GM12878 (cell line): Measurements from ENCODE around the gene TRIM41. TPM values are rescaled to one million over a fixed set of nuclear protein-coding genes. Genes with fewer than 3 reads are reported as not detected.

Experiments
- ATAC-seq: fragments of 200-7000 bp; cut with Tn5 transposase; 3 replicates; pipeline ENCODE4 v1.9.1; 2020; ENCODE audit warnings: mild to moderate bottlenecking, moderate library complexity
- BruUV-seq: library from RNA; stranded (reverse); fragments of 400-500 nt; replicated peaks from 2 replicates; lab custom pipeline; 2021; lab: Mats Ljungman, UMichigan
- CTCF ChIA-PET: fragments of 300-600 bp; sonication (Branson Sonifier 250); formaldehyde crosslinking; extraction: SDS; loops from one replicate; lab custom pipeline; 2021; ENCODE audit warnings: inconsistent platforms; lab: Yijun Ruan, JAX
- POLR2A ChIA-PET: fragments of 350-600 bp; formaldehyde crosslinking; extraction: SDS; loops from one replicate; lab custom pipeline; 2021; ENCODE audit warnings: inconsistent platforms; lab: Charles Lee
- RAD21 ChIA-PET: fragments of 300-600 bp; sonication (Branson Sonifier 250); formaldehyde crosslinking; loops from one replicate; lab custom pipeline; 2023; ENCODE audit warnings: antibody characterized with exemption; ENCODE audit not compliant: unreplicated experiment; lab: Charles Lee
- SMC1A ChIA-PET: fragments of 300-600 bp; sonication (Branson Sonifier 250); formaldehyde crosslinking; loops from one replicate; lab custom pipeline; 2023; ENCODE audit not compliant: unreplicated experiment, uncharacterized antibody; lab: Charles Lee
- DNase-seq: peaks from one replicate; pipeline ENCODE4 v3.0.0-alpha.2; 2011; ENCODE audit warnings: low read depth, low spot score
- FAIRE-seq: peaks from 3 replicates; lab custom pipeline; 2011; peaks lifted over from hg19 to GRCh38; lab: Jason Lieb, UNC
- H2AFZ ChIP-seq: 2 replicates; pipeline ENCODE4 v1.6.0; 2011; ENCODE audit warnings: low read depth, low read length, control low read depth; ENCODE audit not compliant: control insufficient read depth
- H3K27ac ChIP-seq: 2 replicates; pipeline ENCODE4 v1.5.1; 2011; ENCODE audit warnings: control low read depth; ENCODE audit not compliant: control insufficient read depth, insufficient read depth
- H3K27me3 ChIP-seq, 2 experiments: replicated peaks in 1 of 2; 2 replicates each; pipeline versions ENCODE4 v1.6.0 to v1.6.1; 2011; ENCODE audit warnings: low read length in 1 of 2; ENCODE audit not compliant: control insufficient read depth in 2 of 2, insufficient read depth in 2 of 2
- H3K36me3 ChIP-seq, 2 experiments: 2 replicates each; pipeline ENCODE4 v1.5.1; 2011; ENCODE audit warnings: low read length in 1 of 2; ENCODE audit not compliant: control insufficient read depth in 2 of 2, insufficient read depth in 2 of 2
- H3K4me1 ChIP-seq: 2 replicates; pipeline ENCODE4 v1.6.1; 2011; ENCODE audit warnings: mild to moderate bottlenecking, low read length, moderate library complexity, mixed read lengths; ENCODE audit not compliant: control insufficient read depth, insufficient read depth
- H3K4me2 ChIP-seq: 2 replicates; pipeline ENCODE4 v1.6.0; 2011; ENCODE audit warnings: control low read depth; ENCODE audit not compliant: control insufficient read depth, insufficient read depth
- H3K4me3 ChIP-seq: fragments of 200-600 bp; sonication (generic); 2 replicates; pipeline ENCODE4 v1.5.1; 2016
- H3K79me2 ChIP-seq: 2 replicates; pipeline ENCODE4 v1.6.0; 2011; ENCODE audit warnings: low read length; ENCODE audit not compliant: control insufficient read depth, insufficient read depth
- H3K9ac ChIP-seq: 2 replicates; pipeline ENCODE4 v1.8.0; 2011; ENCODE audit warnings: low read length, control low read depth, mixed read lengths; ENCODE audit not compliant: control insufficient read depth, insufficient read depth
- H3K9me3 ChIP-seq: replicated peaks from 3 replicates; pipeline ENCODE4 v1.5.1; 2011; ENCODE audit warnings: mild to moderate bottlenecking, low read length; ENCODE audit not compliant: control insufficient read depth, insufficient read depth
- H4K20me1 ChIP-seq: 2 replicates; pipeline ENCODE4 v1.6.0; 2011; ENCODE audit not compliant: control insufficient read depth, insufficient read depth
- CREM ChIP-seq: IDR thresholded peaks from 2 replicates; pipeline ENCODE4 v1.6.1; 2014; ENCODE audit warnings: antibody characterized with exemption, low read depth
- NR2C1 ChIP-seq: fragments of 450-650 bp; IDR thresholded peaks from 2 replicates; pipeline ENCODE4 v1.6.1; 2017; ENCODE audit warnings: antibody characterized with exemption, mild to moderate bottlenecking, moderate library complexity
- POLR2AphosphoS5 ChIP-seq: IDR thresholded peaks from 2 replicates; pipeline ENCODE4 v1.6.1; 2011; ENCODE audit warnings: mild to moderate bottlenecking, low read length, inconsistent platforms
- SREBF2 ChIP-seq: IDR thresholded peaks from 2 replicates; pipeline ENCODE4 v1.6.1; 2012; ENCODE audit warnings: mild to moderate bottlenecking, low read length
- SRF ChIP-seq, 2 experiments: IDR thresholded peaks; 2 replicates each; pipeline ENCODE4 v1.6.1; 2011; ENCODE audit warnings: low read depth in 2 of 2, low read length in 2 of 2, mild to moderate bottlenecking in 1 of 2, moderate library complexity in 1 of 2
- TCF7 ChIP-seq: IDR thresholded peaks from 2 replicates; pipeline ENCODE4 v1.6.1; 2014; ENCODE audit warnings: antibody characterized with exemption, borderline replicate concordance
- ZBED1 ChIP-seq: IDR thresholded peaks from 2 replicates; pipeline ENCODE4 v1.6.1; 2016; ENCODE audit warnings: borderline replicate concordance
- WGBS: methylation state at CpG from one replicate; pipeline ENCODE4 v1.1.6; 2016; ENCODE audit warnings: low lambda C conversion rate; ENCODE audit not compliant: insufficient replicate concordance, insufficient coverage; ENCODE audit errors: missing lambda C conversion rate; 5-methylcytosine and 5-hydroxymethylcytosine counted together
- in situ Hi-C: fragments of 300-500 bp; cut with MboI; formaldehyde crosslinking; loops from 9 replicates; pipeline ENCODE4 v1.14.3; 2018; ENCODE audit warnings: mixed read lengths
- intact Hi-C: fragments of 100-400 bp; cut with micrococcal nuclease; formaldehyde crosslinking; loops from one replicate; pipeline ENCODE4 v1.14.2; 2022; ENCODE audit not compliant: unreplicated experiment
- polyA plus RNA-seq, 11 experiments: library from polyadenylated mRNA; depleted of rRNA in 4 of 11; unstranded in 6 of 11; stranded (reverse) in 5 of 11; fragments of >200 nt; fragmentation: Nextera tagmentation in 4 of 11; fragmentation: Illumina TruSeq in 1 of 11; extraction: Ambion mirVana in 4 of 11; extraction: Trizol in 1 of 11; gene quantifications; 1 replicate in 1 of 11; 2 replicates in 10 of 11; pipeline versions ENCODE4 v1.2.1 to v1.2.3, GENCODE V29; 2011 to 2016; ENCODE audit warnings: inconsistent platforms in 2 of 11, missing spikeins in 2 of 11, low read depth in 1 of 11
- total RNA-seq, 4 experiments: library from RNA; depleted of rRNA in 3 of 4; stranded (reverse); fragments of >200 nt in 3 of 4; fragmentation: Illumina TruSeq in 1 of 4; extraction: Trizol in 1 of 4; gene quantifications; 2 replicates each; pipeline versions ENCODE4 v1.2.1 to v1.2.3, GENCODE V29; 2013 to 2021
- TF ChIP-seq, protein P1 (sequence below): IDR thresholded peaks from 2 replicates; pipeline ENCODE4 v1.6.1; 2011; ENCODE audit warnings: low read depth, mild to moderate bottlenecking, low read length, moderate library complexity, borderline replicate concordance; ENCODE audit errors: extremely low read depth
- TF ChIP-seq, protein P2 (sequence below): fragments of 450-650 bp; IDR thresholded peaks from 2 replicates; pipeline ENCODE4 v1.6.1; 2017; ENCODE audit warnings: mild to moderate bottlenecking
- TF ChIP-seq, protein P3 (sequence below): fragments of 450-650 bp; IDR thresholded peaks from 2 replicates; pipeline ENCODE4 v1.6.1; 2016; ENCODE audit warnings: mild to moderate bottlenecking
- TF ChIP-seq, protein P4 (sequence below): fragments of 450-650 bp; IDR thresholded peaks from 2 replicates; pipeline ENCODE4 v1.6.1; 2018; ENCODE audit warnings: borderline replicate concordance, mild to moderate bottlenecking; ENCODE audit not compliant: partially characterized antibody

Gene TRIM41
- total and polyA plus RNA-seq, 10 of the 15 experiments (the other 5 are each of a cell fraction or from before 2014, with no cell fraction given) = 1.0 to 28.9 (median 10.6) TPM

DNA sequence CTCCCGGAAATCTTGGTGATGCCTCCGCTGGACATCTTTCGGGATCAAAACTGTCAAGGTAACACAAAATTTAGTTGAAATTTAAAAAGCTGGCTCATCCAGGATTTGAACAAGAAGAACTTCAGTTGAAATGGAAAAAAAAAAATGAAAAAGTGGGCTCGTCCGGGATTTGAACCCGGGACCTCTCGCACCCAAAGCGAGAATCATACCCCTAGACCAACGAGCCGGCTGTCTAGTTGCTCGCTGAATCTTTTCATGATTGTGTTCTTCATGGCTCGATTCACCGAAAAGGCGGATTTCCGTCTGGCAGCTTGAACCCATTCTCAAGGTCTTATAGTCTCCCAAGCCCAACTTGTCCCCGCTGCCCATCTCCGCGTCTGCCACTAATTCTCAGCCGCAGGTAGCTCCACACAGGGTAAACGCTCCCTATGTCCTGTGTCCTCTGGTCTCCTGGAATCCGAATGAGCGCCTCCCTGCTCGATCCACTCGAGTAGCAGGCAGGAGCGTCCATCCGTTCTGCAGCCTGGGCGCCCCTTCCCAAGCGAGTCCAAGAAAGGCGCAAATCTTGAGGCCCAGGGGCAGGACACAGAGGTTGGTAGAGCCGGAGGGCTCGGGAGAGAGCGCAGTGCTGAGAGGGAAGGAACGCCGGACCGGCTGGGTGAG, 34.2 kb upstream of the TRIM41 start (continued):
- TF ChIP-seq, protein P1, sequence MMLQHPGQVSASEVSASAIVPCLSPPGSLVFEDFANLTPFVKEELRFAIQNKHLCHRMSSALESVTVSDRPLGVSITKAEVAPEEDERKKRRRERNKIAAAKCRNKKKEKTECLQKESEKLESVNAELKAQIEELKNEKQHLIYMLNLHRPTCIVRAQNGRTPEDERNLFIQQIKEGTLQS = no peak
- no peak for TF ChIP-seq SRF (IDR thresholded peaks at IDR 0.05; ENCODE audit: low read depth in 2 of 2, low read length in 2 of 2)
- TF ChIP-seq ZBED1 = 0 out of 2 replicates have a peak, but pooled peaks have one; percentile 65
- no peak for TF ChIP-seq CREM
- TF ChIP-seq, protein P2, sequence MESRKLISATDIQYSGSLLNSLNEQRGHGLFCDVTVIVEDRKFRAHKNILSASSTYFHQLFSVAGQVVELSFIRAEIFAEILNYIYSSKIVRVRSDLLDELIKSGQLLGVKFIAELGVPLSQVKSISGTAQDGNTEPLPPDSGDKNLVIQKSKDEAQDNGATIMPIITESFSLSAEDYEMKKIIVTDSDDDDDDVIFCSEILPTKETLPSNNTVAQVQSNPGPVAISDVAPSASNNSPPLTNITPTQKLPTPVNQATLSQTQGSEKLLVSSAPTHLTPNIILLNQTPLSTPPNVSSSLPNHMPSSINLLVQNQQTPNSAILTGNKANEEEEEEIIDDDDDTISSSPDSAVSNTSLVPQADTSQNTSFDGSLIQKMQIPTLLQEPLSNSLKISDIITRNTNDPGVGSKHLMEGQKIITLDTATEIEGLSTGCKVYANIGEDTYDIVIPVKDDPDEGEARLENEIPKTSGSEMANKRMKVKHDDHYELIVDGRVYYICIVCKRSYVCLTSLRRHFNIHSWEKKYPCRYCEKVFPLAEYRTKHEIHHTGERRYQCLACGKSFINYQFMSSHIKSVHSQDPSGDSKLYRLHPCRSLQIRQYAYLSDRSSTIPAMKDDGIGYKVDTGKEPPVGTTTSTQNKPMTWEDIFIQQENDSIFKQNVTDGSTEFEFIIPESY = no peak

DNA sequence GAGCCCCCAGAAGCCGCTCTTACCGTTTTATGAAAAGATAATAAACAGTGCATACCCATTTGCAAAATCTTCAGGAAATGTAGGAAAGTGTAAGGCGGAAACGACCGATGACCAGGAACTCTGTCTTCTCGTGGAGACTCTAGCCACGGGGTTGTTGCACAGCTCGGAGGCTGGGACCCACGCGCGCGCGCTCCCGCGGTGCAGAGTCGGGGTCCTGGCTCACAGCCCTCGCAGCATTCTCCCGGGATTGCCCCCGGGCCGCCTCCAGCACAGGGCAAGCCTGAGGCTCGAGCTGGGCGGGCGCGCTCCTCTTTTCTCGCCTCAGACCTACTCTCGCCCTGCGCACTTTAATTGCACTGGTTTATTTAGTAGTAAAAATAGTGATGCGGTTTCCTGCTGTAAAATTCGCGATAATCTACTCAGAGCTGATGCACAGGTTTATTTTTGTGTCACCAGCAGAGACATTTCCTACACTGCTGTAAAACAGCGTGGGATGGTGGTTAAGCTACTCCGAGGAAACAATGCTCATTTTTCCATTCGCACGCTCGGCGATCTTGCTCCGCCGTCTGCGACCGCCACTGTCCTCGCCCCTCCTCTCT, 33.6 kb upstream of the TRIM41 start:
- Histone ChIP-seq H3K36me3 (no peaks in the 10 kb centered on the region), H3K27me3 (no peaks in the 10 kb centered on the region), H3K27ac (peak overlapping the region; percentile 55), H3K79me2 (no peaks in the 10 kb centered on the region; the same call in 1 of the 2 replicates), H2AFZ (peak overlapping the region; percentile 94), H3K9ac (peak overlapping the region; percentile 77), H3K4me2 (peak overlapping the region; percentile 86), H3K4me1 (peaks cover 10% of the 10 kb centered on the region), H4K20me1 (no peaks in the 10 kb centered on the region), H3K9me3 (no peaks in the 10 kb centered on the region), H3K4me3 (peak overlapping the region; percentile 95)
- CTCF ChIA-PET = interaction anchor here (0.7 to 7.6 kb wide), 11 partner anchors 9 to 386 kb away, joined by 3 to 96 read pairs (median 6); partner anchors contain the start of genes TRIM52 and TRIM7
- WGBS = under 1% methylated on average over 41 of the region's 41 CpGs
- DNase-seq (no peak), ATAC-seq (peak; percentile 7), FAIRE-seq (no peak)
- RAD21 ChIA-PET = interaction anchor here (0.7 to 6.9 kb wide), 9 partner anchors 10 to 72 kb away, joined by 3 to 72 read pairs (median 5); partner anchors contain the start of genes RACK1, TRIM41, TRIM52 and TRIM7
- POLR2A ChIA-PET = interaction anchor here (1.5 to 4.5 kb wide), 11 partner anchors 10 to 381 kb away, joined by 3 to 41 read pairs (median 10); partner anchors contain the start of genes RACK1, TRIM41 and TRIM7
- in situ Hi-C loops (loop anchor here (10.0 kb wide), 1 partner anchor 65 kb away; no protein-coding TSS in a partner anchor), intact Hi-C loops (loop anchor here (2.0 kb wide), 1 partner anchor 71 kb away; the partner anchor contains the start of gene TRIM52)
- no TSS peak for BruUV-seq
- SMC1A ChIA-PET = interaction anchor here (0.7 to 4.5 kb wide), 7 partner anchors 10 to 33 kb away, joined by 3 to 40 read pairs (median 6); partner anchors contain the start of genes TRIM41 and TRIM7
- TF ChIP-seq, protein P3, sequence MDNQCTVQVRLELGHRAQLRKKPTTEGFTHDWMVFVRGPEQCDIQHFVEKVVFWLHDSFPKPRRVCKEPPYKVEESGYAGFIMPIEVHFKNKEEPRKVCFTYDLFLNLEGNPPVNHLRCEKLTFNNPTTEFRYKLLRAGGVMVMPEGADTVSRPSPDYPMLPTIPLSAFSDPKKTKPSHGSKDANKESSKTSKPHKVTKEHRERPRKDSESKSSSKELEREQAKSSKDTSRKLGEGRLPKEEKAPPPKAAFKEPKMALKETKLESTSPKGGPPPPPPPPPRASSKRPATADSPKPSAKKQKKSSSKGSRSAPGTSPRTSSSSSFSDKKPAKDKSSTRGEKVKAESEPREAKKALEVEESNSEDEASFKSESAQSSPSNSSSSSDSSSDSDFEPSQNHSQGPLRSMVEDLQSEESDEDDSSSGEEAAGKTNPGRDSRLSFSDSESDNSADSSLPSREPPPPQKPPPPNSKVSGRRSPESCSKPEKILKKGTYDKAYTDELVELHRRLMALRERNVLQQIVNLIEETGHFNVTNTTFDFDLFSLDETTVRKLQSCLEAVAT = peak; percentile 46; the same call in 1 of the 2 replicates
- TF ChIP-seq NR2C1 (no peak), TCF7 (no peak), POLR2AphosphoS5 (0 out of 2 replicates have a peak, but pooled peaks have one; percentile 34), SREBF2 (no peak)
- TF ChIP-seq, protein P4, sequence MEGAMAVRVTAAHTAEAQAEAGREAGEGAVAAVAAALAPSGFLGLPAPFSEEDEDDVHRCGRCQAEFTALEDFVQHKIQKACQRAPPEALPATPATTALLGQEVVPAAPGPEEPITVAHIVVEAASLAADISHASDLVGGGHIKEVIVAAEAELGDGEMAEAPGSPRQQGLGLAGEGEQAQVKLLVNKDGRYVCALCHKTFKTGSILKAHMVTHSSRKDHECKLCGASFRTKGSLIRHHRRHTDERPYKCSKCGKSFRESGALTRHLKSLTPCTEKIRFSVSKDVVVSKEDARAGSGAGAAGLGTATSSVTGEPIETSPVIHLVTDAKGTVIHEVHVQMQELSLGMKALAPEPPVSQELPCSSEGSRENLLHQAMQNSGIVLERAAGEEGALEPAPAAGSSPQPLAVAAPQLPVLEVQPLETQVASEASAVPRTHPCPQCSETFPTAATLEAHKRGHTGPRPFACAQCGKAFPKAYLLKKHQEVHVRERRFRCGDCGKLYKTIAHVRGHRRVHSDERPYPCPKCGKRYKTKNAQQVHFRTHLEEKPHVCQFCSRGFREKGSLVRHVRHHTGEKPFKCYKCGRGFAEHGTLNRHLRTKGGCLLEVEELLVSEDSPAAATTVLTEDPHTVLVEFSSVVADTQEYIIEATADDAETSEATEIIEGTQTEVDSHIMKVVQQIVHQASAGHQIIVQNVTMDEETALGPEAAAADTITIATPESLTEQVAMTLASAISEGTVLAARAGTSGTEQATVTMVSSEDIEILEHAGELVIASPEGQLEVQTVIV = peak; percentile 89
